ENCODE results near the gene ZFP69B. TPM values are rescaled to one million over a fixed set of nuclear protein-coding genes. Genes with fewer than 3 reads are reported as not detected.

ZFP69B gene
- total and polyA plus RNA-seq, 2 of the 4 experiments (the other 2 are of a cell fraction), result 3.1 to 6.8 TPM

DNA sequence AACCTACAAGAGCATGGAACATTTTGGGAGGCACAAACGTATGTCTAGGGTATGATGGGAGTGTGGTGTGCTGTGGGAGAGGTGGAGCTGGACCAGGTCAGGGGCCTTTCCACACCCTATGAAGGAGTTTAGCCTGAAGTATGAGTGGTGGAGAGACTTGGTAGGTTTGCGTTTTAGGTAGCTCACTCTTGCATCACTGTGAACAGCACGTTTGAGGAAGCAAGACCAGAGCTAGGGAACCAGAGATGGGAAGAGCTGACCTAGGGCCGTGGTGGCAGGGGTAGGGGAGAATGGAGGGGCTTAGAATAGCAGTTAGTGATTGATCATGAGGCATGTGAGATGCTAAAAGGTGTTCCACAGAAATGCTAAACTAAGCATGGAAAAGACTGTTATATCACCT, 25.1 kb upstream of the ZFP69B start:
- no peak overlapping the region for H3K9ac ChIP-seq (ENCODE audit: low read depth, low read length)
- no peak overlapping the region for H2AFZ ChIP-seq (replicated peaks; ENCODE audit: low read length, poor library complexity)
- WGBS, 2 experiments (ENCODE audit: extremely low coverage in 2 of 2, insufficient read length in 1 of 2), result 56% methylated on average over 2 of the region's 4 CpGs; no CpG with 5 or more reads in 1 of the 2 experiments
- no peak for TF ChIP-seq MAZ (IDR thresholded peaks at IDR 0.05; ENCODE audit: borderline replicate concordance, low read depth, low read length)
- TF ChIP-seq BHLHE40 (IDR thresholded peaks at IDR 0.05; ENCODE audit: low read depth, low read length), result no peak
- no peak for TF ChIP-seq CEBPB (IDR thresholded peaks at IDR 0.05; ENCODE audit: low read depth, low read length)
- TF ChIP-seq CHD1 (IDR thresholded peaks at IDR 0.05; ENCODE audit: low read depth, low read length), result no peak
- TF ChIP-seq ELK1 (IDR thresholded peaks at IDR 0.05; ENCODE audit: borderline replicate concordance, low read depth, low read length), result no peak
- TF ChIP-seq RFX5 (IDR thresholded peaks at IDR 0.05; ENCODE audit: low read depth, low read length), result no peak
- no peak for TF ChIP-seq SMC3 (IDR thresholded peaks at IDR 0.05; ENCODE audit: low read depth, low read length)
- TF ChIP-seq NFE2L2 (IDR thresholded peaks at IDR 0.05; ENCODE audit: low read depth, low read length), result no peak
- no peak for TF ChIP-seq RAD21 (IDR thresholded peaks at IDR 0.05; ENCODE audit: low read length)
- no peak overlapping the region for H3K56ac ChIP-seq (ENCODE audit: extremely low read depth, insufficient read depth, low read length)
- no peak overlapping the region for H2BK120ac ChIP-seq (ENCODE audit: low read depth, low read length)
- H3K4me1 ChIP-seq (ENCODE audit: control insufficient read depth, insufficient read depth, low read length), result peaks cover 3% of the 10 kb centered on the region; the same call in 1 of the 2 replicates
- no TSS peak for BruUV-seq (replicated peaks)
- H3K23ac ChIP-seq (ENCODE audit: low read depth, low read length), result no peak overlapping the region
- no peaks in the 10 kb centered on the region for H4K20me1 ChIP-seq (ENCODE audit: insufficient read depth, low read length)
- H2BK5ac ChIP-seq (ENCODE audit: low read depth, low read length, poor library complexity, severe bottlenecking), result no peak overlapping the region
- H3K4ac ChIP-seq (ENCODE audit: low read depth, low read length), result no peak overlapping the region
- CTCF ChIA-PET, result interaction anchor here (0.8 kb wide), 1 partner anchor 13 kb away, joined by 4 read pairs; no protein-coding TSS in a partner anchor
- H2AK9ac ChIP-seq (replicated peaks; ENCODE audit: low read depth, low read length, poor library complexity), result no peak overlapping the region
- no peak overlapping the region for H4K91ac ChIP-seq (ENCODE audit: insufficient read depth, low read depth, low read length)
- no peak overlapping the region for H3K18ac ChIP-seq (ENCODE audit: low read depth, low read length)
- H3K4me3 ChIP-seq (ENCODE audit: insufficient read depth, low read depth, low read length), result no peak overlapping the region
- no peak overlapping the region for H4K5ac ChIP-seq (ENCODE audit: low read depth, low read length)
- POLR2A ChIA-PET (ENCODE audit: unreplicated experiment), result interaction anchor here (0.6 kb wide), 1 partner anchor 11 kb away, joined by 3 read pairs; no protein-coding TSS in a partner anchor
- intact Hi-C loops (cut with micrococcal nuclease) (no loop called here), in situ Hi-C loops (cut with MboI; ENCODE audit: low sequenced_read_pairs) (no loop called here), dilution Hi-C loops (cut with HindIII; ENCODE audit: low sequenced_read_pairs, unreplicated experiment) (no loop called here)
- no peak overlapping the region for H2BK20ac ChIP-seq (ENCODE audit: low read depth, low read length)
- peaks cover 7% of the 10 kb centered on the region for H3K36me3 ChIP-seq (ENCODE audit: control insufficient read depth, insufficient read depth, low read length)
- no peaks in the 10 kb centered on the region for H3K9me3 ChIP-seq (ENCODE audit: control insufficient read depth, insufficient read depth, low read length)
- H3K79me1 ChIP-seq (ENCODE audit: low read depth in 1 of 2, low read length in 2 of 2), result peaks cover 8 to 12% of the 10 kb centered on the region in 2 experiments; a peak in 3 of 4 replicates
- H3K27ac ChIP-seq (ENCODE audit: insufficient read depth, low read length), result no peak overlapping the region
- no peaks in the 10 kb centered on the region for H3K27me3 ChIP-seq (ENCODE audit: control insufficient read depth, insufficient read depth, low read length)
- DNase-seq, result no peak
- ATAC-seq (ENCODE audit: low read depth), result no peak
- H3K14ac ChIP-seq (replicated peaks; ENCODE audit: low read depth, low read length), result no peak overlapping the region
- no peak overlapping the region for H2AK5ac ChIP-seq (ENCODE audit: low read depth, low read length)
- no peak overlapping the region for H4K8ac ChIP-seq (ENCODE audit: low read depth in 2 of 2, low read length in 2 of 2)
- H3K9me1 ChIP-seq (ENCODE audit: insufficient read depth, low read length), result peaks cover 12% of the 10 kb centered on the region; the same call in 1 of the 2 replicates
- no peak overlapping the region for H2BK15ac ChIP-seq (ENCODE audit: low read depth, low read length)
- no peak overlapping the region for H3K4me2 ChIP-seq (ENCODE audit: low read depth, low read length)
